ENCODE results near the gene DNAJC7.
A peak's percentile ranks its signal among the peaks of the same experiment; 100 is the strongest.

Gene DNAJC7

GRCh38 chr17:41998497-41998896 is 18.7 kb downstream of the DNAJC7 start:
- no peak for TF ChIP-seq CTCF (IDR thresholded peaks at IDR 0.05; ENCODE audit: low read depth, low read length)
- H3K27ac ChIP-seq = no peak overlapping the region
- no peaks in the 10 kb centered on the region for H3K9me3 ChIP-seq (ENCODE audit: severe bottlenecking)
- H3K27me3 ChIP-seq (ENCODE audit: insufficient read depth, low read depth, severe bottlenecking) = no peaks in the 10 kb centered on the region
- no peak for DNase-seq
- H3K36me3 ChIP-seq = peaks cover 99% of the 10 kb centered on the region
- H3K4me3 ChIP-seq (ENCODE audit: low read depth, low read length) = no peak overlapping the region

- Histone ChIP-seq H3K27ac (no peak overlapping the region), H3K4me3 (ENCODE audit: low read depth, low read length) (no peak overlapping the region), H3K9me3 (ENCODE audit: severe bottlenecking) (no peaks in the 10 kb centered on the region)
Measured at GRCh38 chr17:41996855-41997164, 20.4 kb downstream of the DNAJC7 start.

GRCh38 chr17:41992576-41992975 is 24.7 kb downstream of the DNAJC7 start:
- H3K4me3 ChIP-seq (ENCODE audit: low read depth, low read length) = no peak overlapping the region
- DNase-seq = no peak
- H3K9me3 ChIP-seq (ENCODE audit: severe bottlenecking) = no peaks in the 10 kb centered on the region
- no peak overlapping the region for H3K27ac ChIP-seq
- no peaks in the 10 kb centered on the region for H3K27me3 ChIP-seq (ENCODE audit: insufficient read depth, low read depth, severe bottlenecking)
- H3K36me3 ChIP-seq = peaks cover 100% of the 10 kb centered on the region
- TF ChIP-seq CTCF (IDR thresholded peaks at IDR 0.05; ENCODE audit: low read depth, low read length) = no peak

More at GRCh38 chr17:41996855-41997164, 20.4 kb downstream of the DNAJC7 start:
- TF ChIP-seq CTCF (IDR thresholded peaks at IDR 0.05; ENCODE audit: low read depth, low read length) = no peak
- DNase-seq = no peak
- Histone ChIP-seq H3K27me3 (ENCODE audit: insufficient read depth, low read depth, severe bottlenecking) (no peaks in the 10 kb centered on the region), H3K36me3 (peaks cover 99% of the 10 kb centered on the region)

GRCh38 chr17:41989702-41990419 is 27.4 kb downstream of the DNAJC7 start:
- Histone ChIP-seq H3K27ac (no peak overlapping the region), H3K36me3 (peaks cover 99% of the 10 kb centered on the region), H3K4me3 (ENCODE audit: low read depth, low read length) (no peak overlapping the region), H3K27me3 (ENCODE audit: insufficient read depth, low read depth, severe bottlenecking) (no peaks in the 10 kb centered on the region), H3K9me3 (ENCODE audit: severe bottlenecking) (no peaks in the 10 kb centered on the region)
- TF ChIP-seq CTCF (IDR thresholded peaks at IDR 0.05; ENCODE audit: low read depth, low read length) = no peak
- no peak for DNase-seq

- no peak overlapping the region for H3K4me3 ChIP-seq (ENCODE audit: low read depth, low read length)
- peaks cover 93% of the 10 kb centered on the region for H3K36me3 ChIP-seq
- DNase-seq = no peak
- H3K27me3 ChIP-seq (ENCODE audit: insufficient read depth, low read depth, severe bottlenecking) = no peaks in the 10 kb centered on the region
- TF ChIP-seq CTCF (IDR thresholded peaks at IDR 0.05; ENCODE audit: low read depth, low read length) = no peak
- H3K27ac ChIP-seq = no peak overlapping the region; the same call in 1 of the 2 replicates
- no peaks in the 10 kb centered on the region for H3K9me3 ChIP-seq (ENCODE audit: severe bottlenecking)
Measured at GRCh38 chr17:41988418-41988817, 28.8 kb downstream of the DNAJC7 start.

GRCh38 chr17:41987642-41988041 is 29.6 kb downstream of the DNAJC7 start:
- H3K27ac ChIP-seq = peak overlapping the region; percentile 49
- TF ChIP-seq CTCF (IDR thresholded peaks at IDR 0.05; ENCODE audit: low read depth, low read length) = no peak
- H3K27me3 ChIP-seq (ENCODE audit: insufficient read depth, low read depth, severe bottlenecking) = no peaks in the 10 kb centered on the region
- H3K36me3 ChIP-seq = peaks cover 93% of the 10 kb centered on the region
- no peak for DNase-seq
- no peaks in the 10 kb centered on the region for H3K9me3 ChIP-seq (ENCODE audit: severe bottlenecking)
- no peak overlapping the region for H3K4me3 ChIP-seq (ENCODE audit: low read depth, low read length)

All from WERI-Rb-1 (cell line).